Activated CD4-positive, alpha-beta memory T cell treated with anti-CD3 and anti-CD28 coated beads for 36 hours (primary cell): ENCODE data around the gene B4GALT5. TPM values are rescaled to one million over a fixed set of nuclear protein-coding genes. Genes with fewer than 3 reads are reported as not detected.

Experiments
- CTCF ChIA-PET: fragments of 350-600 bp; sonication (Branson Sonifier 250); formaldehyde crosslinking; loops from one replicate; lab custom pipeline; 2021; ENCODE audit warnings: antibody characterized with exemption, inconsistent platforms; lab: Charles Lee
- POLR2A ChIA-PET: fragments of 350-600 bp; sonication (Branson Sonifier 250); formaldehyde crosslinking; loops from one replicate; lab custom pipeline; 2021; ENCODE audit warnings: antibody characterized with exemption; lab: Charles Lee
- DNase-seq: peaks from one replicate; pipeline ENCODE4 v3.0.0-alpha.2; 2020
- H3K27ac Mint-ChIP-seq: one replicate; pipeline ENCODE4 v1.8.0; 2021; ENCODE audit warnings: mixed read lengths
- H3K27me3 Mint-ChIP-seq: one replicate; pipeline ENCODE4 v1.8.0; 2021; ENCODE audit warnings: mixed read lengths
- H3K36me3 Mint-ChIP-seq: one replicate; pipeline ENCODE4 v1.8.0; 2021; ENCODE audit warnings: mixed read lengths
- H3K4me1 Mint-ChIP-seq: one replicate; pipeline ENCODE4 v1.8.0; 2021; ENCODE audit warnings: low read depth, mixed read lengths
- H3K4me3 Mint-ChIP-seq: one replicate; pipeline ENCODE4 v1.8.0; 2021; ENCODE audit warnings: mild to moderate bottlenecking, mixed read lengths
- H3K9me3 Mint-ChIP-seq: one replicate; pipeline ENCODE4 v1.8.0; 2021; ENCODE audit warnings: mixed read lengths
- intact Hi-C: fragments of 100-400 bp; cut with micrococcal nuclease; formaldehyde crosslinking; loops from one replicate; pipeline ENCODE4 v1.15.1; 2023
- total RNA-seq, 2 experiments: library from RNA; stranded (reverse); gene quantifications; one replicate each; pipeline ENCODE4 v1.2.3, GENCODE V29; 2021

B4GALT5 gene
- total RNA-seq, 2 experiments from 2014 or later, result 20.9 to 21.4 TPM

DNA sequence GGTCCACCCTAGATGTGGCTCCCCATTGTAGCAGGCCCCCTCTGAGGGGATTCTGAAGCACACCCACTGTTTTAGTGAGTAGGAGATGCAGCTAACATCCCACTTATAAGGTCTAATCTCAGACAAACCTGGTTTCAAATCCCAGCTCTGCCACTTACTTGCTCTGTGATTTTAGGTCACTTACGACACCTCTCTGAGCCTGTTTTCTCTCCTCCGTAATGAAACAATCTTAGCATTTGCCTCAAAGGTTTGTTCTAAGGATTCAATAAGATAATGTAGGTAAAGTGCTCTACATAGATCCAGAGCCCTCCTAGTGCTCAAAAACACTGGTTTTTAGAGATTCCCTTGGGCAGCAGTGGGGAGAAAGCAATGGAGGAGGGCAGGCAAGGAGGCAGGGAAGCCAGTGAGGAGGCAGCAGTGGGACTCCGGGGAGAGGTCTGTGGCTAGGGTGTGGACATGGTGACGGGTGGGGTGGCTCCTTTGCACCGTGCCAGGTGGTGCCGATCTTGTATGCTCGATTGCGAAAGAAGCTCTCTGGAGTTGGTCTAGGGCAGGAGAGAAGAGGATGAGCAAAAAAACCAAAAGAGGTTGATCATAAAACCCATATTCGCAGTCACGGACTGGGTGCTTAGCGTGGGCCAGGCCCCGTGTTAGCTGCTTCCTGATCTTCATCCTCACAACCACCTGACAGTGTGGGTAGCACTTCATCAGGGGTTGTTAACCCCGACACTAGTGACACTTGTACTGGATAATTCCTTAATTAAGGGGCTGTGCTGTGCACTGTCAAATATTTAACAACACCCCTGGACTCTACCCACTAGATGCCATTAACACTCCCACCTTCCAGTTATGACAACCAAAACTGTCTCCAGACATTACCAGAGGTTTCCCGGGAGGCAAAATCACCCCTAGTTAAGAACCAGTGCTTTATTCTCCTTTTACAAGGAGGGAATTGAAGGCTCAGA lies 129.0 kb downstream of the B4GALT5 start:
- POLR2A ChIA-PET, result interaction anchor here (0.8 to 1.1 kb wide), 3 partner anchors 10 to 11 kb away, joined by 3 to 4 read pairs (median 3); no protein-coding TSS in a partner anchor
- peaks cover under 1% of the 10 kb centered on the region for H3K27me3 Mint-ChIP-seq
- H3K27ac Mint-ChIP-seq, result no peak overlapping the region
- intact Hi-C loops, result no loop called here
- H3K9me3 Mint-ChIP-seq, result peaks cover 7% of the 10 kb centered on the region
- CTCF ChIA-PET, result interaction anchor here (0.9 to 2.6 kb wide), 3 partner anchors 12 to 100 kb away, joined by 3 to 11 read pairs (median 4); no protein-coding TSS in a partner anchor
- DNase-seq, result no peak
- H3K36me3 Mint-ChIP-seq, result peaks cover 6% of the 10 kb centered on the region
- H3K4me3 Mint-ChIP-seq, result no peak overlapping the region
- peaks cover 13% of the 10 kb centered on the region for H3K4me1 Mint-ChIP-seq

DNA sequence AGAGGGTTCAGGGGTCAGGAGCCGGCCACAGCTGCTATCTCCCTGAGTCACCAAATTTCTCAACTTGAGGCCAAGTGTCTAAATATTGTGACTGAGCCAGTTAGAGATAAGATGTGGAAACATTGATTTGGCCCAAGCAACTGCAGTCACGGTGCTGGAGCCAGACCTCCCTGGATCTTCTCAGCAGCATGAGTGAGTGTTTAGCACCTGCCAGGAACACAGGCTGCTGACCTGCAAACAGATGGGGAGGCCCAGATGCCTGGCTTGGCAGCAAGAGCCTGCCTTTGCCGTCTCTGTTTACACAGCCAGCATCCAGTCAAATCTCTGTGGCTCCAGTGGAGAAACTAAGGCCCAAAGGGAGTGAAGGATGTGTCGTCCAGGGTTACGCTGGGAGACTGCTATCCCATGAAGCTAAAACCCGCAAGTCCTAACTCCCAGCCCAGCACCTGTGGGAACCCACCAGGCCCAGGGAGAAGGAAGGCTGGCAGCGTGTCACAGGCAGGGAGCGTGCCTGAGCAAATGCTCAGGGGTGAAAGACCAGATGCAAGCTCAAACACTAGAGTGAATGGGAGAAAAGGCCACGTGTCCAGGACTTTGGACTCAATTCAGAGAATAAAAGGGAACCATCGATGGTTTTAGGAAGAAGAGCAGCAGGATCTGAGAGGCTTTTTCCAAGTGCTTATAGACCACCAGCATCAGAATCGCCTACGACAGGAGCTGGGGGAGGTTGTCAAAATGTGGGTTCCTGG lies 129.8 kb downstream of the B4GALT5 start:
- Mint-ChIP-seq H3K4me1 (peaks cover 6% of the 10 kb centered on the region), H3K27ac (no peak overlapping the region), H3K27me3 (peaks cover 3% of the 10 kb centered on the region)

DNA sequence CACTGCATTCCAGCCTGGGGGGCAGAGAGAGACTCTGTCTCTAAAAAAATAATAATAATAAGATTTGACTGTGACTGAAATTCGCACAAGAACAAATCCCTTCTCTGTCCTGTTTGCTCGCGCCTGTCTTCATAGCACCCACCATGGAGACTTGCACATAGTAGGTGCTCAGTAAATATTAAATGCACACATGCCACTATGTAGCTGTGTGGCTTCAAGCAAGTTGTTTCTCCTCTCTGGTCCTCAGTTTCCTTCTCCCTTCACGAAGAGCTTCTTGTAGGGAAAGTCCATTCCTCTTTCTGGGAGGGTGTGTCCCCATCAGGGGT lies 130.4 kb downstream of the B4GALT5 start:
- DNase-seq, result no peak
- Mint-ChIP-seq H3K4me1 (peaks cover under 1% of the 10 kb centered on the region), H3K27me3 (peaks cover 4% of the 10 kb centered on the region), H3K27ac (no peak overlapping the region), H3K9me3 (peaks cover 7% of the 10 kb centered on the region), H3K4me3 (no peak overlapping the region), H3K36me3 (peaks cover 3% of the 10 kb centered on the region)
- CTCF ChIA-PET, result no interaction called here
- intact Hi-C loops, result no loop called here
- POLR2A ChIA-PET, result interaction anchor here (0.8 kb wide), 1 partner anchor 12 kb away, joined by 3 read pairs; no protein-coding TSS in a partner anchor

More for the DNA sequence above, 129.8 kb downstream of the B4GALT5 start:
- intact Hi-C loops, result no loop called here
- ChIA-PET POLR2A (interaction anchor here (0.8 to 1.1 kb wide), 2 partner anchors 11 to 12 kb away, joined by 3 to 4 read pairs; no protein-coding TSS in a partner anchor), CTCF (interaction anchor here (0.9 to 2.6 kb wide), 3 partner anchors 12 to 99 kb away, joined by 3 to 11 read pairs (median 4); no protein-coding TSS in a partner anchor)
- Mint-ChIP-seq H3K4me3 (no peak overlapping the region), H3K36me3 (peaks cover 3% of the 10 kb centered on the region), H3K9me3 (peaks cover 7% of the 10 kb centered on the region)
- DNase-seq, result no peak

Other genes starting within 250 kb of the B4GALT5 start
- not detected for gene KCNB1, start 231.2 kb downstream of the B4GALT5 start, total RNA-seq
- gene PTGIS, start 145.7 kb downstream of the B4GALT5 start, total RNA-seq, result 1 to 10 TPM; 1.8 TPM
- 10 to 100 TPM; 11.5 to 13.0 TPM for gene SLC9A8, start 99.0 kb upstream of the B4GALT5 start, total RNA-seq
- 1 to 10 TPM; 7.9 to 8.6 TPM for gene SPATA2, start 201.7 kb upstream of the B4GALT5 start, total RNA-seq
- gene RNF114, start 222.5 kb upstream of the B4GALT5 start, total RNA-seq, result 10 to 100 TPM; 72.1 to 72.4 TPM